MM.1S (cell line): Measurements from ENCODE around the gene TPR.

Experiments used
- CTCF ChIP-seq: fragments of 300-600 bp; sonication (generic); IDR thresholded peaks from 2 replicates; pipeline ENCODE4 v1.5.1; 2016; ENCODE audit warnings: antibody characterized with exemption, low read length, mixed read lengths
- EZH2 ChIP-seq: fragments of 300-600 bp; sonication (generic); optimal IDR thresholded peaks from 2 replicates; pipeline ENCODE3; 2017; ENCODE audit warnings: low read depth, mild to moderate bottlenecking, antibody characterized with exemption, low read length, mixed read lengths

DNA sequence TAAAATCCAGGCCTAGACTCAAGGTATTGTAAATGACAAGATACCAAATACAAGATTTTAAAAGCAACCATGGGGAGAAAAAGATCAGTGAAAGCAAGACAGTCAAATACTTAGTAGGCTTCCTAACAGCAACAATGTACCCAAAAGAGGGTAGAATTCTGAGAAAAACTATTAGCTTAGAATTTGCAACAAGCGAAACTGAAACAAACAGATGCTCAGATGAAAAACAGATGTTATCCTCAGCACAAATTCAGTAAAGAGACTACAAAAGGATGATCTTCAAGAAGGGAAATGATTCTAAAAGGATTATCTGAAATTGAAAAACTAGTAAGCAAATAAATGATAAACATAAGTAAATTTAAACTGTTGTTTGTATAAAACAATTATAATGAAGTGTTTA, 45.9 kb upstream of the TPR start:
- TF ChIP-seq CTCF (no peak), EZH2 (no peak)
